Measurements from ENCODE around the gene ADPRHL1.

The ADPRHL1 gene

DNA sequence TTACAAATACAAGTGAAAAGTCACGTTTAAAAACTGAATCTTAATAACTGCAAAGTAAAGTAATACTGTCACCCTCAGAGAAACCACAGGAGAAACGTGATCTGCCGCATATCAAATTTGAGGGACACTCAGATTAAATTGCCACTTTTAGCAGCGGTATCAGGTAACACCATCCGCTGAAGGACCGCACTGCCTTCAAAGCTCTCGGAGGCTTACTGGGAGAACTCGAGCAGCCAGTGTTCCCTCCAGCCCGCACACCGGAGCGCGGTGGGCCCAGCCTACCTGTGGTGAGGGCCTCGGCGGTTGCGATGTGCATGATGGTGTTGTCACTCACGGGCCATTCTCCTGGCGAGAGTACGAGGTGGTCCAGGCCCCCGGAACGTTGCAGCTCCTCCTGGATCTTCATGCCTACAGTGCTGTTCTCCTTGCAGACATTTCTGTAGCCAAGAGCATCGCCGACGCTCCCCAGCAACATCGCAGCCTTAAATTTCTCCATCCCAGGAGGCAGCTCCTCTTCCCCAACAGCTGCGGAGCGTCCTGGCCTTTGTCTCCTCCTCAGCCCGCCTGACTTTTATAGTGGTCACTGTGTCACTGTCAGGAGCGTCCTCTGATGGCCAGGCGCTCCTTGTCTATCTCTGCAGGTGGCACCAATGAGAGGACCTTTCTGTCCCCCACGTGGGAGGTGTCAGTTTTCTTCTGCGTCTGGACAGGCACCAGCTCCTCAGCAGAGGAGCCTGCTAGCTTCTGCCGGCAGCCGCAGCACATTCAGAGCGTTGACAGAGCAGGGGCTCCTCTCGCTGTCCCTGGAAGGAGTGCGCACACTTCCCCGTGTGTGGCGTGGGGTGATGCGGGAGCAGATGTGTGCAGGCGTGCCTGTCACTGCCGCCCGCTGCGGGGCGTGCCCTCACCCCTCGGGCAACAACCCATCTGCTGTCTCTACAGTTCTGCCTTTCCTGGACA lies at the start of gene ADPRHL1:
ADPRHL1 (minus strand) TSS at position 547 of the 960 bp plus-strand sequence; CDS start at position 496, 51 bp downstream.
- H3K4me2 ChIP-seq, result no peak within 1 kb of the TSS
- no peaks in the 10 kb centered on the region for H3K79me2 ChIP-seq (ENCODE audit: insufficient read depth, low read depth)
- TF ChIP-seq, protein P1, sequence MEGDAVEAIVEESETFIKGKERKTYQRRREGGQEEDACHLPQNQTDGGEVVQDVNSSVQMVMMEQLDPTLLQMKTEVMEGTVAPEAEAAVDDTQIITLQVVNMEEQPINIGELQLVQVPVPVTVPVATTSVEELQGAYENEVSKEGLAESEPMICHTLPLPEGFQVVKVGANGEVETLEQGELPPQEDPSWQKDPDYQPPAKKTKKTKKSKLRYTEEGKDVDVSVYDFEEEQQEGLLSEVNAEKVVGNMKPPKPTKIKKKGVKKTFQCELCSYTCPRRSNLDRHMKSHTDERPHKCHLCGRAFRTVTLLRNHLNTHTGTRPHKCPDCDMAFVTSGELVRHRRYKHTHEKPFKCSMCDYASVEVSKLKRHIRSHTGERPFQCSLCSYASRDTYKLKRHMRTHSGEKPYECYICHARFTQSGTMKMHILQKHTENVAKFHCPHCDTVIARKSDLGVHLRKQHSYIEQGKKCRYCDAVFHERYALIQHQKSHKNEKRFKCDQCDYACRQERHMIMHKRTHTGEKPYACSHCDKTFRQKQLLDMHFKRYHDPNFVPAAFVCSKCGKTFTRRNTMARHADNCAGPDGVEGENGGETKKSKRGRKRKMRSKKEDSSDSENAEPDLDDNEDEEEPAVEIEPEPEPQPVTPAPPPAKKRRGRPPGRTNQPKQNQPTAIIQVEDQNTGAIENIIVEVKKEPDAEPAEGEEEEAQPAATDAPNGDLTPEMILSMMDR (conservative IDR thresholded peaks at IDR 0.05; ENCODE audit: low read depth, low read length), result no peak
- H2AFZ ChIP-seq (ENCODE audit: low read depth), result no peak within 1 kb of the TSS
- no peaks in the 10 kb centered on the region for H3K36me3 ChIP-seq (ENCODE audit: insufficient read depth)
- no peaks in the 10 kb centered on the region for H4K20me1 ChIP-seq (ENCODE audit: insufficient read depth)
- H3K4me3 ChIP-seq (IDR thresholded peaks at IDR 0.05; ENCODE audit: insufficient read depth, low read depth, low read length), result no peak within 1 kb of the TSS
- H3K9ac ChIP-seq, result no peak within 1 kb of the TSS
- H3K27me3 ChIP-seq (ENCODE audit: insufficient read depth, low read depth), result no peaks in the 10 kb centered on the region
- peaks cover 8% of the 10 kb centered on the region for H3K4me1 ChIP-seq (ENCODE audit: low read depth, poor library complexity, severe bottlenecking)
- no peak within 1 kb of the TSS for H3K27ac ChIP-seq

DNA sequence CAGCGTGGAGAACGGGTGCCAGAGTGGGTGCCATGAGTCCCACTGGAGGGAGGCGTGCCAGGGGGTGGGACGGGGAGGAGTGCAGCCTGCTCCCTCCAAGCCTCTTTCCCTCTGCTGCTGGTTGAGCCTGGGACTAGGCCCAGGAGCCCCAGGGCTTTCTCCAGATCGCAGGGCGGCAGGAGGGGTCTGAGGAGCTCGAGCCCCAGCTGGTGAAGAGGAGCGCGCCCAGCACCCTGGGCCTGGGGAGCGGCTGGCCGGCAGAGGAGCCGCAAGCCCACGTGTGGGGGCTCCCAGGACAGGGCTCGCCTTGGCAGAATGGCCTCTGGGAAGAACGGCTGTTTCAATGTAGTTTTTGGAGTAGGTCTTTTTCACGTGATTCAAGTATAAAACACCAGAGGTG lies 49.4 kb upstream of the ADPRHL1 start:
- TF ChIP-seq, protein P1 (conservative IDR thresholded peaks at IDR 0.05; ENCODE audit: low read depth, low read length), result no peak
- H3K4me2 ChIP-seq, result no peak overlapping the region
- H3K9ac ChIP-seq, result no peak overlapping the region
- no peak overlapping the region for H3K27ac ChIP-seq
- H3K4me3 ChIP-seq (IDR thresholded peaks at IDR 0.05; ENCODE audit: insufficient read depth, low read depth, low read length), result no peak overlapping the region
- H3K4me1 ChIP-seq (ENCODE audit: low read depth, poor library complexity, severe bottlenecking), result no peaks in the 10 kb centered on the region
- no peaks in the 10 kb centered on the region for H3K79me2 ChIP-seq (ENCODE audit: insufficient read depth, low read depth)
- no peak overlapping the region for H2AFZ ChIP-seq (ENCODE audit: low read depth)
- H4K20me1 ChIP-seq (ENCODE audit: insufficient read depth), result no peaks in the 10 kb centered on the region
- no peaks in the 10 kb centered on the region for H3K27me3 ChIP-seq (ENCODE audit: insufficient read depth, low read depth)
- H3K36me3 ChIP-seq (ENCODE audit: insufficient read depth), result no peaks in the 10 kb centered on the region

DNA sequence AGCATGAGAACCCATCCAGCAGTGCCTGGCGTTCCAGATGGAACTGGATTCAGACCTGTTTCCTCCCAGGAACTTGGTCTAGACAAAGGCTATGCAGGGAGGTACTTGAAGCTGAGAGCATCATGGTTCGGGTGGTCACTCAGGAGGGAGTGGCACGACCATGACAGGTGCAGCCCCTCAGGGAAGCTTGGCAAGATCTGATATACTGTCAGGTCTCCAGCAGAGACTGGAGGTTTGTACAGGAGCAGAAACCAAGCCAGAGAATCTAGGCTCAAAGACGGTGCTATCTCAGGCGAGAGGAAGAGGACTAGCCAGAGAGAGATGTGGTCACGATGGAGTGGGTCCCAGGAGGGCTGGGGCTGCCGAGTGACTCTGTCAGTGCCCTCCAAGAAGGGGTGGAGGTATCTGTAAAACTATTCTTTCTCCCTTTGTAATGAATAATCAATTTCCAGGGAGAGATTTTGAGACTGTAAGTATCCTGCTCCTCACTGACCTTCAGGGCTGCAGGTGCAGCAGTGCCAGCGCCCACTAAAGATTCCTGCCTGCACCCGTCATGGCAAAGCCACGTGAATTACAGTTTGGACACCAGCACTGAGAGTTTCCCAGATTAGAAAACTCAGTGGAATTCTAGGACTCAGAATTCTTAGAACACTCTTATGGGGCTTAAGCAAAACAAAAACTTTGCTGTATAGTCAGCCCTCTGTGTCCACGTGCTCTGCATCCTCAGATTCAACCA lies 47.4 kb upstream of the ADPRHL1 start:
- Histone ChIP-seq H3K4me1 (ENCODE audit: low read depth, poor library complexity, severe bottlenecking) (no peaks in the 10 kb centered on the region), H3K27me3 (ENCODE audit: insufficient read depth, low read depth) (no peaks in the 10 kb centered on the region), H3K36me3 (ENCODE audit: insufficient read depth) (no peaks in the 10 kb centered on the region), H3K27ac (no peak overlapping the region), H4K20me1 (ENCODE audit: insufficient read depth) (no peaks in the 10 kb centered on the region), H3K4me2 (no peak overlapping the region), H2AFZ (ENCODE audit: low read depth) (no peak overlapping the region), H3K9ac (no peak overlapping the region), H3K4me3 (IDR thresholded peaks at IDR 0.05; ENCODE audit: insufficient read depth, low read depth, low read length) (no peak overlapping the region), H3K79me2 (ENCODE audit: insufficient read depth, low read depth) (no peaks in the 10 kb centered on the region)
- TF ChIP-seq, protein P1 (conservative IDR thresholded peaks at IDR 0.05; ENCODE audit: low read depth, low read length), result no peak

DNA sequence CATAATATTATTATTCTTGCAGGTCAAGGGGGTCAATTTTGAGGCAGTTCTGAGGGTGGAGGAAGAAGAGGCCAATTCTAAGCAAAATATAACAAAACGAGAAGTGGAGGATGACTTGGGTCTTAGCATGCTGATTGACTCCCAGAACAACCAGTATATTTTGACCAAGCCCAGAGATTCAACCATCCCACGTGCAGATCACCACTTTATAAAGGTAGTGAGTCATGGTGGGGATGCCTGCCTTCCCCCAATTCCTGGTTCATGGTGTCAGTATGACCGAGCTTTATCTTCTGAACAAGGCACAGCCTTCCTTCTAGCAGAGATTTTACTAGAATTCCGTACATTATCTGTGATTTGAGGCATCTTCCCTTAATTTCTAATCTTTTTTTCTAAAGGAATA lies 46.6 kb upstream of the ADPRHL1 start:
- Histone ChIP-seq H3K4me1 (ENCODE audit: low read depth, poor library complexity, severe bottlenecking) (no peaks in the 10 kb centered on the region), H3K36me3 (ENCODE audit: insufficient read depth) (no peaks in the 10 kb centered on the region), H3K4me2 (no peak overlapping the region), H2AFZ (ENCODE audit: low read depth) (no peak overlapping the region), H3K27me3 (ENCODE audit: insufficient read depth, low read depth) (no peaks in the 10 kb centered on the region), H3K9ac (no peak overlapping the region), H3K27ac (no peak overlapping the region), H3K4me3 (IDR thresholded peaks at IDR 0.05; ENCODE audit: insufficient read depth, low read depth, low read length) (no peak overlapping the region), H4K20me1 (ENCODE audit: insufficient read depth) (no peaks in the 10 kb centered on the region), H3K79me2 (ENCODE audit: insufficient read depth, low read depth) (no peaks in the 10 kb centered on the region)
- TF ChIP-seq, protein P1 (conservative IDR thresholded peaks at IDR 0.05; ENCODE audit: low read depth, low read length), result no peak

Data from KMS-11 (cell line).